Left lung (tissue), 10 donors: ENCODE results near the gene CETP. TPM values are rescaled to one million over a fixed set of nuclear protein-coding genes. Genes with fewer than 3 reads are reported as not detected.

Source experiments
- ATAC-seq: fragments of 200-7000 bp; cut with Tn5 transposase; one replicate; pipeline ENCODE4 v1.9.1; 2020; ENCODE audit warnings: moderate library complexity
- DNase-seq, 4 donors: peaks; one replicate each; pipeline ENCODE4 v3.0.0-alpha.2; 2013 to 2020
- H3K27ac ChIP-seq, 2 donors: fragments of 200-600 bp; sonication (generic) in 1 of 2; one replicate each; pipeline versions ENCODE4 v1.5.0 to v1.8.0; 2020 to 2021
- H3K27me3 ChIP-seq, 2 donors: fragments of 200-600 bp; sonication (generic) in 1 of 2; one replicate each; pipeline versions ENCODE4 v1.5.0 to v1.8.0; 2020 to 2021
- H3K36me3 ChIP-seq, 2 donors: fragments of 200-600 bp; sonication (generic) in 1 of 2; one replicate each; pipeline versions ENCODE4 v1.5.0 to v1.8.0; 2020 to 2021
- H3K4me1 ChIP-seq, 2 donors: fragments of 200-600 bp; one replicate each; pipeline ENCODE4 v1.8.0; 2021
- H3K4me3 ChIP-seq, 2 donors: fragments of 200-600 bp; sonication (generic) in 1 of 2; one replicate each; pipeline versions ENCODE4 v1.5.0 to v1.8.0; 2020 to 2021; ENCODE audit warnings: mild to moderate bottlenecking in 1 of 2
- H3K9me3 ChIP-seq, 2 donors: fragments of 200-600 bp; sonication (generic) in 1 of 2; one replicate each; pipeline versions ENCODE4 v1.5.0 to v1.8.0; 2020 to 2021
- intact Hi-C, 2 donors: fragments of 100-400 bp; cut with DNase I; formaldehyde crosslinking; loops; one replicate each; pipeline versions ENCODE4 v1.11.2 to v1.14.2; 2022
- polyA plus RNA-seq, 6 donors: library from polyadenylated mRNA; unstranded; fragments of 120-200 nt; gene quantifications; one replicate each; pipeline ENCODE4 v1.2.1, GENCODE V29; 2013; ENCODE audit not compliant: insufficient read length in 6 of 6
- total RNA-seq, 2 donors: library from RNA; stranded (reverse); fragmentation: NEBNext Ultra II Directional; extraction: Animal tissue kit (Norgen Biotek cat#: 25700); gene quantifications; one replicate each; pipeline ENCODE4 v1.2.1, GENCODE V29; 2021
- TF ChIP-seq, protein P1 (sequence below), 2 donors: fragments of 200-600 bp; sonication (generic) in 1 of 2; IDR thresholded peaks; one replicate each; pipeline versions ENCODE4 v1.5.0 to v1.8.0; 2021; ENCODE audit warnings: antibody characterized with exemption in 2 of 2
- donor health status: DM: no; HTN: yes; CAD: no.
- donor health status: DM: no; HTN: no; CAD: no.

CETP gene
- total and polyA plus RNA-seq, 8 donors: 0.58 to 15.2 (median 12.8) TPM

DNA sequence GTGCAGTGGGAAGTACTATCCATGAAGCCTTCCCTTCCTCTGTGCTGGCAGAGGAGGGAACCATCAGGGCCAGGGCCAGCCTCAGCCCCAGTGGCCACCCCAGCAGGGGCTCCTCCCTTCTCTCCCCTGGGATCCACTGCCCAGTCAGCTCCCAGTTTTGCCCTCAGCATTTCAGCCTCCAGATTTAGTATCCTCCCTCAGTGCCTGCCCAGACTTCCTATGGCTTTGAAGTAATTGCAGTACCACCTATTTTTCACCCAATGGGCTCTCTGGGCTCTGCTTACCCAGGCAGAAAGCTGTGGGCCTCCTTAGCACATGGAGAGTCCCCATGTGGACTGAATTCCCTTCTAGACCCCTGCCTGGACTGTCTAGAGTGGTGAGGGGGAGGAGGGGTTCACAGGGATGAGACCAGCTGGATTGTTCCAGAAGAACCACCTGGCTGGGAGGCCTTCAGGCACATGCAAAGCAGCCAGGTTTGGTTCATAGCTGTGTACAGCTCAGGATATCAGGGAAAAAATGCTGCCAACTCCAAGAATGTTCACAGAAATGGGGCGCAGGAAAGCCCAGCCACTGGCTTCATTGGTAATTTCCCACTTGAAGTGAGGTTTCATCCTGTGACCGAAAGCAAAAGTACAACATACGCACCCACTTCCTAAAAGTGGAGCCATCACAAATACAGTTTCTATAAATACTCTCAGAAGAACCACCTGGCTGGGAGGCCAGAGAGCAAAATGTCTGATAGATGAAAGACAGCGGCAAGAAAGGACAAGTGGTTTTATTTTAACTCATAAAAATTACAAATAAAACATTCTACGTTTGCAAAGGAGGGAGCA lies 45.0 kb upstream of the CETP start:
- no peaks in the 10 kb centered on the region for H3K9me3 ChIP-seq
- H3K36me3 ChIP-seq: no peaks in the 10 kb centered on the region
- DNase-seq (no peak), ATAC-seq (peak; percentile 56)
- H3K4me3 ChIP-seq: no peak overlapping the region
- H3K27ac ChIP-seq: peak overlapping the region; percentile 26 to 58
- intact Hi-C loops: no loop called here
- H3K4me1 ChIP-seq: peaks cover 4 to 36% of the 10 kb centered on the region in 2 donors
- no peaks in the 10 kb centered on the region for H3K27me3 ChIP-seq
- TF ChIP-seq, protein P1, sequence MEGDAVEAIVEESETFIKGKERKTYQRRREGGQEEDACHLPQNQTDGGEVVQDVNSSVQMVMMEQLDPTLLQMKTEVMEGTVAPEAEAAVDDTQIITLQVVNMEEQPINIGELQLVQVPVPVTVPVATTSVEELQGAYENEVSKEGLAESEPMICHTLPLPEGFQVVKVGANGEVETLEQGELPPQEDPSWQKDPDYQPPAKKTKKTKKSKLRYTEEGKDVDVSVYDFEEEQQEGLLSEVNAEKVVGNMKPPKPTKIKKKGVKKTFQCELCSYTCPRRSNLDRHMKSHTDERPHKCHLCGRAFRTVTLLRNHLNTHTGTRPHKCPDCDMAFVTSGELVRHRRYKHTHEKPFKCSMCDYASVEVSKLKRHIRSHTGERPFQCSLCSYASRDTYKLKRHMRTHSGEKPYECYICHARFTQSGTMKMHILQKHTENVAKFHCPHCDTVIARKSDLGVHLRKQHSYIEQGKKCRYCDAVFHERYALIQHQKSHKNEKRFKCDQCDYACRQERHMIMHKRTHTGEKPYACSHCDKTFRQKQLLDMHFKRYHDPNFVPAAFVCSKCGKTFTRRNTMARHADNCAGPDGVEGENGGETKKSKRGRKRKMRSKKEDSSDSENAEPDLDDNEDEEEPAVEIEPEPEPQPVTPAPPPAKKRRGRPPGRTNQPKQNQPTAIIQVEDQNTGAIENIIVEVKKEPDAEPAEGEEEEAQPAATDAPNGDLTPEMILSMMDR (IDR thresholded peaks at IDR 0.05): no peak

DNA sequence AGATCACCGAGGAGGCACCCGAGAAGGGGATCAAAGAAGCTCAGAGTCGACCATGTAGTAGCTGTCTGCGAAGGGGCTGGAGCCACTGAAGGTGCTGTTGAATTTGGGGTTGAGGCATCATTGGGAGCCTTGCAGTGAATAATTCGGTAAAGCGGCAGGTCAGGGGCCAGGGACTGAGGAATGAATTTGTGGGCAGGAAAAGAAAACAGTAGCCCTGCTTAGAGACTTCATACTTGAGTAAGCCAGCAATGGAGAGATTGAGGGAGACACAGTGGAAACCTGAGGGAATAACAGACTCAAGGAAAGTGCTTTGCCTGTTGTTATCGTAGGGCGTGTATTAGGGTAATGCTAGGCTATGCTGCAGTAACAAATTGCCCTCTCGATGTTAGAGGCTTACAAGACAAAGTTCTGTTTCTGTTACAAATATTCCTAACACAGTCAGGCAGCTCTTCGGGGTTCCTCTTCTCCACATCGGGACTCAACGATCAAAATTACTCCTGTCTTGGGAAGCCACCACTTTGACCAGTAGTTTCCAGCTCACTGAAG lies 43.2 kb upstream of the CETP start:
- TF ChIP-seq, protein P1 (IDR thresholded peaks at IDR 0.05): no peak
- intact Hi-C loops: no loop called here
- DNase-seq (no peak), ATAC-seq (no peak)
- H3K36me3 ChIP-seq: no peaks in the 10 kb centered on the region
- H3K27ac ChIP-seq: no peak overlapping the region
- H3K27me3 ChIP-seq: no peaks in the 10 kb centered on the region
- H3K4me1 ChIP-seq: peaks cover 4 to 22% of the 10 kb centered on the region in 2 donors
- no peaks in the 10 kb centered on the region for H3K9me3 ChIP-seq
- H3K4me3 ChIP-seq: no peak overlapping the region

DNA sequence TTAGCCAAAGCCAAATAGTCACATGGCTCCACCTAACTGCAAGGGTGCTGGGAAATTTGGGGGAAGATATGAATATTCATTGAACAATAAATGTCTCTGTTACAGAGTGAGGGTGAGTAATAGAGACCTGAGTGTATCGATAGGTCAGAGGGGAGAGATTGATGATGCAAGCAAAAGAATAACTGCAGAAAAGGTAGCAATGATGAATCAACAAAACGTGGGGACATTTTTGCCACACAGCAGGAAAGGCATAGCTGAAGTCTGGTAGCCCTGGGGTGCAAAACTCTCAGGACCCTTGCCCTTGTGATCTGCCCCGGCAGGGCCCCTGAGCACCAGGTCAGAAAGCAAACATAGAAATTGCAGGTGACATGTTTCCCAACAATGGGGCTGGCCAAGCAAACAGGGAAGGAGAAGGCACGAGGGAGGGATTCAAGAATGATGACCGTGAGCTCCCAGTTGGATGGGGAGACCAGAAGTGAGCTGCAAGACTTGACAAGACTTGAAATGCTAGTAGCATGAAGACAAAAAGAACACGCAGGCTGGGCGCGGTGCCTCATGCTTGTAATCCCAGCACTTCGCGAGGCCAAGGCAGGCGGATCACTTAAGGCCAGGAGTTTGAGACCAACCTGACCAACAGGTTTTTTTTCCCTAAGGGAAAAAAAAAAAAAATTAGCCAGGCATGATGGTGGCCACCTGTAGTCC lies 42.5 kb upstream of the CETP start:
- intact Hi-C loops: no loop called here
- TF ChIP-seq, protein P1 (IDR thresholded peaks at IDR 0.05): no peak
- Histone ChIP-seq H3K36me3 (no peaks in the 10 kb centered on the region), H3K9me3 (no peaks in the 10 kb centered on the region), H3K27me3 (no peaks in the 10 kb centered on the region), H3K4me3 (no peak overlapping the region), H3K4me1 (peaks cover 4 to 22% of the 10 kb centered on the region in 2 donors), H3K27ac (no peak overlapping the region)
- DNase-seq: no peak
- ATAC-seq: no peak

DNA sequence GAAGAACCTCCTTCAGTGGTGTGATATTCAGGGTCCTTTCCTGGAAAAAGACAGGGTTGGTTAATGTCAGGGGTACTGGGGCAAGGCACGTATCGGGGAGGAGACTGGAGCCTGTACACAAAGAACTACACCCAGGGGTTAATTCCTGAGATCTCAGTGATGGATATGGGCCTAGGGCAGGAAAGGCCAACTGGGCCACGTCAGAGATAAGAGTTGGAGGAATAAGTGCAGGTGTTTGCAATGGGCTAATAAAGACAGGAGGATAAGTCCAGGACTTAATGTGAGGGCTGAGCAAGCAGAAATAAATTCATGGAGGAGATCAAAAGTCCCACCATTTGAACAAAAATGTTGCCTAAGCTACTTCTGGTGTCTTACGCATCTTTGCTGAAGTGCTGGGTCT lies 40.2 kb upstream of the CETP start:
- Histone ChIP-seq H3K4me3 (no peak overlapping the region), H3K4me1 (peaks cover 4 to 13% of the 10 kb centered on the region in 2 donors), H3K27me3 (no peaks in the 10 kb centered on the region), H3K9me3 (no peaks in the 10 kb centered on the region), H3K36me3 (no peaks in the 10 kb centered on the region), H3K27ac (no peak overlapping the region)
- ATAC-seq (no peak), DNase-seq (no peak)
- TF ChIP-seq, protein P1 (IDR thresholded peaks at IDR 0.05): no peak
- intact Hi-C loops: no loop called here

DNA sequence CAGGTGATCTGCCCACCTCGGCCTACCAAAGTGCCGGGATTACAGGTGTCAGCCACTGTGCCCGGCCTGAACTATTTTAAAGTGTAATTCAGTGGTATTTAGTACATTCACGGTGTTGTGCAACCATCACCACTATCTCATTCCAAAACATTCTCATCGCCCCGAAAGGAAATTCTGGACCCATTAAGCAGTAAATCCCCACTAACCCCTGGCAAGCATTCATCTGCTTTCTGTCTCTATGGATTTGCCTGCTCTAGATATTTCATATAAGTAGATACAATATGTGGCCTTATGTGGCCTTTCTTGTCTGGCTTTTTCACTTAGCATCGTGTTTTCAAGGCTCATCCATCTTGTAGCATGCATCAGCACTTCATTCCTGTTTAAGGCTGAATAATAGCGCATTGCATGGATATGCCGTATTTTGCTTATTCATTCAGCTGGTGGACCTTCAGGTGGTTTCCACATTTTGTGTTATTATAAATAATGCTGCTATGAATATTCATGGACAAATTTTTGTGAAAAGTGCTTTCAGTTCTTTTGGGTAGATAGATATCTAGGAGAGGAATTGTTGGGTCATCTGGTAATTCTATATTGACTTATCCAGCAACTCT lies 38.2 kb upstream of the CETP start:
- Histone ChIP-seq H3K9me3 (no peaks in the 10 kb centered on the region), H3K36me3 (no peaks in the 10 kb centered on the region), H3K27ac (no peak overlapping the region), H3K27me3 (no peaks in the 10 kb centered on the region), H3K4me3 (no peak overlapping the region), H3K4me1 (no peaks in the 10 kb centered on the region)
- TF ChIP-seq, protein P1 (IDR thresholded peaks at IDR 0.05): no peak
- DNase-seq (no peak), ATAC-seq (no peak)
- intact Hi-C loops: no loop called here
